Purkinje cell (primary cell): Measurements from ENCODE around the gene CNPY1. TPM values are rescaled to one million over a fixed set of nuclear protein-coding genes. Genes with fewer than 3 reads are reported as not detected.

Source experiments
- polyA plus RNA-seq: library from polyadenylated mRNA; unstranded; fragments of >200 nt; fragmentation: Nextera tagmentation; gene quantifications from 2 replicates; pipeline ENCODE4 v1.2.1, GENCODE V29; 2014

The CNPY1 gene
- polyA plus RNA-seq: 3.8 and 13.5 TPM in 2 replicates

GRCh38 chr7:155546449-155546848, at the start of gene CNPY1:
Gene CNPY1, minus strand, starts transcription at chr7:155546559. Its CDS starts 630 bp downstream, at chr7:155545929.

GRCh38 chr7:155458111-155458877, 88.1 kb downstream of the CNPY1 start, which contains the start of gene EN2:
Gene EN2, plus strand, starts transcription at chr7:155458129. Its CDS starts 249 bp downstream, at chr7:155458378.

Other genes with a start within 250 kb of the CNPY1 start
- gene INSIG1, start 248.7 kb downstream of the CNPY1 start, polyA plus RNA-seq: 33.1 and 39.5 TPM in 2 replicates
- 6.1 and 9.4 TPM in 2 replicates for gene EN2, start 88.4 kb downstream of the CNPY1 start, polyA plus RNA-seq
- 6.7 and 8.9 TPM in 2 replicates for gene RBM33, start 98.1 kb upstream of the CNPY1 start, polyA plus RNA-seq